UCSD-AML1 (cell line): ENCODE results near the gene DOCK3.
A peak's percentile ranks its signal among the peaks of the same experiment; 100 is the strongest.
"Not testable (repeated sequence)": the region's sequence is repeated elsewhere in the genome, so short reads cannot be mapped to it uniquely, and the experiment has no call there.

Experiments
- DNase-seq: peaks from one replicate; lab custom pipeline; 2025; ENCODE audit not compliant: unreplicated experiment; lab: John Stamatoyannopoulos, UW

Gene DOCK3

DNA sequence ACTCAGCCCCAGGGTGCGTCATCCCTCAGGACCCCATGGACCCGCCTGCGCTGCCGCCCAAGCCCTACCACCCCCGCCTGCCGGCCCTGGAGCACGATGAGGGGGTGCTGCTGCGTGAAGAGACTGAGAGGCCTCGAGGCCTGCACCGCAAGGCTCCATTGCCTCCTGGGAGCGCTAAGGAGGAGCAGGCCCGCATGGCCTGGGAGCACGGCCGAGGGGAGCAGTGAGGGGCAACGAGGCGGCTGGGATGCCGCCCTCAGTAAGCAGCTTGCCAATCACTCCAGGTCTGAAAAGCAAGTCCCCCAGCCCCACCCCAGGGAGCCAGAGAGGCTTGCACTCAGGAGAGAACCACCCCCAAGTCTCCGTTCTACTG is 706.6 kb downstream of the DOCK3 start:
- no peak for DNase-seq

DNA sequence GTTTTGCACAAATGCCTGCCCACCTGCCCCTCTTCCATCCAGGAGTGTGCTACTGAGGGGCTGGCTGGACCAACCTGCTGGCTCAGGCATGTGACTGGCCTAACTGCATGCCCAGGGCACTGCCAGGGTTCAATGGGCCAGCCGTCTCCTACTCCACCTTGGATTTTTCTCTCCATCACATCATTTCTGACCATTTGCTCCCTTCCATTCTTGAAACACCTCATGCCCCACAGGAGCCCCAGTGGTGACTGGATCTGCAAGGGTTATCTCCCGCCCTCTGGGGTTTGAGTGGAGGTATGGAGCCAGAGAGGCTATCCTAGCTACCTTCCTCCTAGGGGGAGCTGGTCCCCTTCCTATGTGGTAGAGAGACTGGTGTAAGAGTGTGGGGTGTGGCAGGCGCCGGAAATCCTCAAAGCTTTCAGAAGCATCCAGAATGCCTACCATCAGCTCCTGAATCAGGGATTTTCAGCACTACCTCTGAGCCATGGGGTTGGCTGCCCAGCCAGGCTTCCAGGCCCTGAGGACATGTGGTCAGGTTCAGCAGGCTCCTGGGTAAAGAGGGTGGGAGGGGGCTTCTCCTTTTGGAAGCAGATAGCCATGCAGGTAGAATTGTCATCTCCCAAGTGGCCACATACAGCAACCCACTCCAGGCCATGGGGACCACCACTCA is 707.5 kb downstream of the DOCK3 start:
- DNase-seq: no peak

DNA sequence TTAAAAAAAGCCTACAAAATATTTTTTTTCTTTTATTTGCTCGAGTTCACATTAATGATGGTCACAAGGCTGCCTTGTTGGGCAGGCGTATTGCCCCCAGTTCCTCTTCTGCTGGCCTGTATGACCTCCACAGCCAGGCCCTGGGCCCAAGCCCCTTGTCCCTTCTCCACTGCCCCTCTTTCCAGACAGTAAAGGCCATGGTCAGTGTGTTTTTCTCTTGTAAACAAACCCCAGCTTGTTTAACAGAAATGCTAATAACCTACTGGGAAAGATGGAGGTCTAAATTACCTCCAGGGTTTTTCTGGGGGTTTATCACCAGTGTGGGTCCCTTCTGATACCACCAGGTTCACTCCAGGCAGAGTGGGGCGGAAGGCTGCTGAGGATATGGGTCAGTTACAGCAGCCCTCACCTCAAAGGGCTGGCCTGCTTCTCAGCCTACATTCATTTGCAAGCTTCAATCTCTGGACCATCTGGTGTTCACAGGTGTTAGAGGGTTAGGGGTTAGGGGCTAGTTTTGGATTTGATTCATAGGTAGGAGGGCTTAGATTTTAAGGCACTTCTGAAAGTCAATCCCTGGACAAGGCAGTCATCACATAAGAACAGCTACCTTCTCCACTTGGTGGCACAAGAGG is 708.3 kb downstream of the DOCK3 start:
- DNase-seq: no peak

DNA sequence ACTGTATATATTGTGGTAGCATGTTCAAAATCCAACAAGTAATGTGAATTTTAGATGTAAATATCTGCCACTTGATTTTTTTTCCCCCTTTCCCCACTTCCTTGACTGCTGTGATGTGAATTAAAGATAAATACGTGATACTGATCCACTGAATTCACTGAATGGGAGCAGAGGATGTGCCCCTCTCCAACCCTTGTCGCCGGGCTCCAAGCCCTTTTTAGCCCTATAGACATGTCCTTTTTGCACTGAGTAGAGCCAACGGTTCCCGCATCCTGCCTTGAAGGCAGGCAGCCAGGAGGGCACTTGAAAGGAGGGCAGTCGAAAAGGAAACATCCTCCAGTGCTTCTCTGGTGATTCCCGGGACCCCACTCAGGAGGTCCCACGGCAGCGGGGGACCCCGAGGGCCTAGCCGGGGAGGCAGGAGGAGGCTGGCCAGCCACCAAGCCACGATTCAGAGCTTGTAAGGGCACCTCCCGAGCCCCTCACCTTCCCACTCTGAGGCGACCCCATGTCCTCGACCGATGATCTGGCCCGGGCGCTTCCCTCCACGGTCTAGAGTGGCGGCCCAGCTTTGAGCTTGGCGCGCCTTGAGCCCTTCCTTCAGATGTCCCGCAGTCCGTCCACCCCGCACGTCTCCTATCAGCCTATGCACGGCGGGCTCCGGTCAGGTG is 709.5 kb downstream of the DOCK3 start:
- peak; percentile 63 for DNase-seq

DNA sequence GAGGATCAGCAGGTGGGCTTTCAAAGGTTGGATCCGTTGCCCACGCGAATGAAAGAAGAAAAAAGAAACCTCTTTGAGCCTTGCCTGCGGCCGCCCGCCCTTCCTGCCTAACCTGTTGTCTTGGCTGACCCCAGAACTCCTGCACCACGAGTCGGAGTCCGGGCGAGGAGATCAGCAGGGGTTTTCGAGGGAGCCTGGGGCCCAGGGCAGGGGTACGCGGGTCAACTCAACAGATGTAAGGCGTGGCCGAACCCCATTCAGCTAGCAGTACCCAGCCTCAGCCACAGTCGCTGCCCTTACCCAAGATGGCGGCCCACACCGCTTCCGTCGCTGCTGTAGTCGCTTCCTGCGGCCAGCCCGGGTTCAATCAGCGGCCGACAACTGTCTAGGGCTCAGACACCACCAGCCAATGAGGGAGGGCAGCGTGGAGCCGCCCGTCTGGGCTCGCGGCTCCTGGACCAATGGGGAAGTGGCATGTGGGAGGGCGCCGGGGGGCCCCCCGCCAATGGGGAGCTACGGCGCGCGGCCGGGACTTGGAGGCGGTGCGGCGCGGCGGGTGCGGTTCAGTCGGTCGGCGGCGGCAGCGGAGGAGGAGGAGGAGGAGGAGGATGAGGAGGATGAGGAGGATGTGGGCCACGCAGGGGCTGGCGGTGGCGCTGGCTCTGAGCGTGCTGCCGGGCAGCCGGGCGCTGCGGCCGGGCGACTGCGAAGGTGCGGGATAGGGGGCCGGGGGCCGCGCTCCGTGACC is 710.2 kb downstream of the DOCK3 start, which contains the start of gene MANF:
MANF (plus strand) TSS at position 566 of the 748 bp plus-strand sequence; CDS start at position 618, 52 bp downstream.
- DNase-seq: peak; percentile 98

DNA sequence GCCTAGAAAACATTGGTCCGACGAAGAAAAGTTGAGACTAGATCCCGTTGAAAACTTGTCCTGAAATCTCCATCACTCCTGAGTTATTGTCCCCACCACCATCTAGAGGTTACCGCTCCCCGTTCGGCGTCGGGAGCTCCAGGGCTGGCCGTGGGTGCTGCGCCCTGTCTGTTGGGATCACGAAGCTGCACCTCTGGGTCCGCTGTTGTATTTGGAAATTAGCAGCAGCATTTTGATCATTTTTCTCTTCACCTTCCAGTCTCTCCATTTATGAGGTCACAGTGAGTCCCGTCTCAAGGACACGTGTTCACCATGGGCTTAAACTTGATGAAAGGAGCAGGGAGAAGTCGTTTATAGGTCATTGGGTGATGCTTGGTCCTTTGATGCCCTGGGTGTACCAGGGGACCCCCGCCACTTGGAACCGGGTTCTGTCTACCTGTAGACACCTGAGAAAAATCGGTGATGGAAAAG is 710.9 kb downstream of the DOCK3 start:
- DNase-seq: no peak

DNA sequence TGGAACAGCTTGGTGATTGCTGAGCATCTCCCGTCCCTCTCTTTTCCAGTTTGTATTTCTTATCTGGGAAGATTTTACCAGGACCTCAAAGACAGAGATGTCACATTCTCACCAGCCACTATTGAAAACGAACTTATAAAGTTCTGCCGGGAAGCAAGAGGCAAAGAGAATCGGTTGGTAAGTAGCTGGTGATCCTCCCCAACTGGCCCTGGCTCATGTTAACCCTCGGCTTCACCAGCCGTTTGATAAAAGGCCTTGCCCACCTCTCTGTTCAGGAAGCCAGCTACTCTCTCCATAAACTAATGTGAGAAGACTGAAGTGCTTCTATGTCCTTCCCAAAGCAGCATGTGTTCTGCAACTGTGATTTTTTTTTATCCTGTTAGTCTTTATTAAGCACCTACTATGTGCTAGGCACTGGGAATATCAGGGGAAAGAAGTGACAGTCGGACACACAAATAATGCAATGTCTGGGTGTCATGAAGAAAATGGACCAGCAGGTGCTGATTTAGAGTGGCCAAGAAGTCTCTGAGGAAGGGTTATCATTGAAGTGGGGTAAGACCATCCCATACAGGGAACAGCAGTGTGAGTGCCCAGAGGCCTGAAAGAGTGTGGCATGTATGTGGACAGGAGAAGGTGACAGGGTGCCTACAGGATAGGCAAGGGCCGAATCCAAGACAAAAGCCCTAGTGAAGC is 711.6 kb downstream of the DOCK3 start:
- DNase-seq: no peak

DNA sequence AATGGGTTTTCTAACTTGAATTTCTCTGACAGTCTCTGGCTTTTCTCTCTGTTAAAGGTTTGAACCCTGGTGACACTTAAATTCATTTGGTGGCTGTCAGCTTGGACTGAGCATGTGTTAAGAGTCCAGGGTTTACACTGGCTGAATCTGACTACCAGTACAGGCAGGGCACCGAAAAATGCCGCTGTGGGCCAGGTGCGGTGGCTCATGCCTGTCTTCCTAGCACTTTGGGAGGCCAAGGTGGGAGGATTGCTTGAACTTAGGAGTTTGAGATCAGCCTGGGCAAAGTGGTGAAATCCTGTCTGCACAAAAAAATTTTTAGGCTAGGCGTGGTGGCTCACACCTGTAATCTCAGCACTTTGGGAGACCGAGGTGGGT is 712.1 kb downstream of the DOCK3 start:
- DNase-seq: no peak

DNA sequence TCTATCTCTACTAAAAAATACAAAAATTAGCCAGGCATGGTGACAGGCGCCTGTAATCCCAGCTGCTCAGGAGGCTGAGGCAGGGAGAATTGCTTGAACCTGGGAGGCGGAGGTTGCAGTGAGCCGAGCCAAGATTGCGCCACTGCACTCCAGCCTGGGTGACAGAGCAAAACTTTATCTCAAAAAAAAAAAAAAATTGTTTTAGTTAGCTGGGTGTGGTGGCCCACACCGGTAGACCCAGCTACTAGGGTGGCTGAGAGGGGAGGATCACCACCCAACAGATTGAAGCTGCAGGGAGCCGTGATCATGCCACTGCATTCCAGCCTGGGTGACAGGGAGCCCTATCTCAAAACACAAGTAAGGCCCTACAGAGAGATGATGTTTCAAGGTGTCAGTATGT is 712.6 kb downstream of the DOCK3 start:
- not testable (repeated sequence) for DNase-seq

DNA sequence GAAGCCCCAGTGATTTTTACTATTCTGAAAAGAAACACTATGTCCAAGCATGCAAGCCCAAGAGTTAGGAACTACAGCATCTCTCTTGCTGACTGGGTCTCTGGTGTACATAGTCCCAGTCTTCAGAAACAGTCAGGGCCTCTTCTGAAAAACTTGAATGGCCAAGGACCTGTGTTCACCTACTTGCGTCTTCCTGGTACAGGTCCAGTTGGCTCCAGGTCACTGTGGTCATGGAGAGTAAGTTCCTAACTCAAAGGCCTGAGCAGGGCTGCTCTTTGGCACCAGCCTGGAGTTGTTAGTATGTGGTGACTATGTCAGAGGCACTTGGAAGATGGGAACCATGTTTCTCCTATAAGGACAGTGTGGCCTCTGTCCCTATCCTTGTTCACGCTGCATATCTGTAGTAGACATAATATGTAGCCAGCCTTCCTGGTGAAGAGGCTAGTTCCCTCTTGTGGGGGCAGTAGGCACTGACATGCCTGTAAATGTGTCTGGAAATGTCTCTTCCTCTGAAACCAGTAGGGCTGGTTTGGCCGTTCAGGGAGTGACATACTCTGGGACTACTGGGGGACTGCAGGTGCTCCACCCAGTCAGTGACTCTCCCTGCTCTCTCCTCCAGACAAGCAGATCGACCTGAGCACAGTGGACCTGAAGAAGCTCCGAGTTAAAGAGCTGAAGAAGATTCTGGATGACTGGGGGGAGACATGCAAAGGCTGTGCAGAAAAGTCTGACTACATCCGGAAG is 713.7 kb downstream of the DOCK3 start:
- no peak for DNase-seq

DNA sequence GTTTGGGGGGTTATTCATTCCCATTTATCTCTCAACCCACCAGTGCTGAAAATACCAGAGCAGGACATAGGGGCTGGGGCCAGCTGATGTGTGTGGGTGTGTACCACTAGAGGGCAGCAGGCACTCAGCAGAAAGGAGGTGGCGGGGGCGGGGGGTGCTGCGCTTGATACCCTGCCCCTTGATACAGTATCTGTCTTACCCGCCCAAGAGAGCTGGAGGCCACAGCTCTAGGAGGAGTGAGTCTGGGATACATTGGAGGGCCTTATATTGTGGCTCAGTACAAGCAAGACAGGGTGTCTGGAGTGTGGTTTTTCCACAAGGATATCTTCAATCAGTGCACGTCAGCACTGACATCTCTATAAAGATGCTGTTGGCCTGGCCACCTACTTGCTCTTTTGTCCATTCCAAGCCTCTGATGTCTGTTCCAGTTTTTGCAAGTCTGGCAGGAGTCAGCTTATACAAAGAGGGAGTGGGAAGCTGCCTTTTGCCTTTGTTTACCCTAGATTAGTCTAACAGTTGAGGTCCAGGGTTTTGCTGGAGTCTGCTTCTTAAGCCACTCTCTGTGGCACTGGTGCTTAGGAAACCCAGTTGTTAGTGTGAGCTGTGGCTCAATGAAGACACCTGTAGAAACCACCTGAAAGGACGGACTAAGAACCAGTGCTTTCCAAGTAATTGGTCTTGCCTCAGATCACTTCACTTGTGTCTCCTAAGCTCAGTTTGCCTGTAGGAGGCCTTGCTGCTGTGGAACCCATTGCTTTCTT is 714.9 kb downstream of the DOCK3 start:
- peak; percentile 49 for DNase-seq

DNA sequence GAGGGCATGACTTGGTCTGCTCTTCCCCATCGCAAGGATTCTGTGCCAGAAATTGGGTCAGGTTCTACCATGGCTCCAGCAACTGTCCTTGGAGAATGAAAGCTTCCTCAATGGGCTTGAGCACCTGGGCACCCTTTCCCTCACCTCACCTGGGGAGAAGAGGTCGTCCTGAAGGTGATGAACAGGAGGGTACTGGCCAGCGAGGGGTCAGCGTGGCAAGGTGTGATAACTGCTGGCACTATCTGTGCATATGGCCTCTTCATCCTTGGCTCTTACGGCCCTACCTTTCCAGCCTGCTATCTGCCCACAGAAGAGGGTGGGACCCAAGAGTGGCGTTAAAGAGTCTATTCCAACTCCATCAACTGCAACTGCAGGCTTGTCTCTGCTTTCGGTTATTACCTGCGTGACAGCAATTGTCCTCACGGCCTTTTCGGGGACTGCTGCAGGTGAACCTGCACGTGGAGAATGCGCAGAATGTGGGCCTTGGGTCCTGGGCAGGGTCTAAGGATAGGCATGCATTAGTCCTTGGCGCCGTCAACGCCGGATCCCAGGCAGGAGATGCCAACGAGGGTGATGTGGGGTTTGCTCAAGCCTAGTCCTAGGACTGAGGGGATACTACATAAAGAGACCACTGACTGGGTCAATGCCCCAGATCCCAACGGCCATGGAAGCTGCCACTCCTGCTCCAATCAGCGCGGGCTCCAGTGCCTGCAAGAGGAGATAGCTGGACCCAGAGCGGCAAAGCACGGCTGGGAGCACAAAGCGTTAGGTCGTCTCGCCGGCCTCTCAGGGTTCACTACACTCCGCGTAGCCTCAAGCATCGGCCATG is 715.7 kb downstream of the DOCK3 start:
- no peak for DNase-seq

DNA sequence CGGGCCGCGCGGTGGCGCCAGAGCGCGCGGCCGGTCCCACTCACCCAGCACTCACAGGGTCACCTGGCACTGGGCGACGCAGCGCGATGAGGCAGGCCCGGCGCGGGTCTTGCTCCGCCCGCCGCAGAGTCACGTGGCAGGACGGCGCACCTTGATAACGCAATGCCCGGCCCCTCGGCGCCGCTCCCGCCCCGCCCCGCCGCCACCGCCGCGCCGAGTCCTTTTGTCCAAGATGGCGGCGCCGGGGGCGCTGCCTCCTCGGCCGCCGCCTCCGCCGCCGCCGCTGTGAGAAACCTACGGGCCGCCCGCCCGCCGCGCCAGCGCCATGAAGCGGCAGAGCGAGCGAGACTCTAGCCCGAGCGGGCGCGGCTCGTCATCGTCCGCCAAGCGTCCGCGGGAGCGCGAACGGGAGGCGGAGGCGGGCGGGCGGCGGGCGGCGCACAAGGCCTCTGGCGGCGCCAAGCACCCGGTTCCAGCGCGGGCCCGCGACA is 716.4 kb downstream of the DOCK3 start, which contains the start of gene RBM15B:
RBM15B (plus strand) TSS at position 211 of the 491 bp plus-strand sequence; CDS start at position 326, 115 bp downstream.
- DNase-seq: peak; percentile 98

DNA sequence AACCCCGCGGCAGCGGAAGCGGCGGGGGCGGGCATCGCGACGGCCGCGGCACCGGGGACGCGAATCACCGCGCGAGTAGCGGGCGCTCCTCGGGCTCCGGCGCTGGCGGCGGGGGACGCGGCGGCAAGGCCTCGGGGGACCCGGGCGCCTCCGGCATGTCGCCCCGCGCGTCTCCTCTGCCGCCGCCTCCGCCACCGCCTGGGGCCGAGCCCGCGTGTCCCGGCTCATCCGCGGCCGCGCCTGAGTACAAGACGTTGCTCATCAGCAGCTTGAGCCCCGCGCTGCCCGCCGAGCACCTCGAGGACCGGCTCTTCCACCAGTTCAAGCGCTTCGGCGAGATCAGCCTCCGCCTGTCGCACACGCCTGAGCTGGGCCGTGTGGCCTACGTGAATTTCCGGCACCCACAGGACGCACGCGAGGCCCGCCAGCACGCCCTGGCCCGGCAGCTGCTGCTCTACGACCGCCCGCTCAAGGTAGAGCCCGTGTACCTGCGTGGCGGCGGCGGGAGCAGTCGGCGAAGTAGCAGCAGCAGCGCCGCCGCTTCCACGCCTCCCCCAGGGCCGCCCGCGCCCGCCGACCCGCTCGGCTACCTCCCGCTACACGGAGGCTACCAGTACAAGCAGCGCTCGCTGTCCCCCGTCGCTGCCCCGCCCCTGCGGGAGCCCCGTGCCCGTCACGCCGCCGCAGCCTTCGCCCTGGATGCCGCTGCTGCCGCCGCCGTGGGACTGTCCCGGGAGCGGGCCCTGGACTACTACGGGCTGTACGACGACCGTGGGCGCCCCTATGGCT is 717.0 kb downstream of the DOCK3 start:
- no peak for DNase-seq

DNA sequence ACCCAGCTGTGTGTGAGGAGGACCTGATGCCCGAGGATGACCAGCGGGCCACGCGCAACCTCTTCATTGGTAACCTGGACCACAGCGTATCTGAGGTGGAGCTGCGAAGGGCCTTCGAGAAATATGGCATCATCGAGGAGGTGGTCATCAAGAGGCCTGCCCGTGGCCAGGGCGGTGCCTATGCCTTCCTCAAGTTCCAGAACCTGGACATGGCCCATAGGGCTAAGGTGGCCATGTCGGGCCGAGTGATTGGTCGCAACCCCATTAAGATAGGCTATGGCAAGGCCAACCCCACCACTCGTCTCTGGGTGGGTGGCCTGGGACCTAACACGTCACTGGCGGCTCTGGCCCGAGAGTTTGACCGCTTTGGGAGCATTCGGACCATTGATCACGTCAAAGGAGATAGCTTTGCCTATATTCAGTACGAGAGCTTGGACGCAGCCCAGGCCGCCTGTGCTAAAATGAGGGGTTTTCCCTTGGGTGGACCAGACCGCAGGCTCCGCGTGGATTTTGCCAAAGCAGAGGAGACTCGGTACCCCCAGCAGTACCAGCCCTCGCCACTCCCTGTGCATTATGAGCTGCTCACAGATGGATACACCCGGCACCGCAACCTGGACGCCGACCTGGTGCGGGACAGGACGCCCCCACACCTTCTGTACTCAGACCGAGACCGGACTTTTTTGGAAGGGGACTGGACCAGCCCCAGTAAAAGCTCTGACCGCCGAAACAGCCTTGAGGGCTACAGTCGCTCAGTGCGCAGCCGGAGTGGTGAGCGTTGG is 717.8 kb downstream of the DOCK3 start:
- no peak for DNase-seq

DNA sequence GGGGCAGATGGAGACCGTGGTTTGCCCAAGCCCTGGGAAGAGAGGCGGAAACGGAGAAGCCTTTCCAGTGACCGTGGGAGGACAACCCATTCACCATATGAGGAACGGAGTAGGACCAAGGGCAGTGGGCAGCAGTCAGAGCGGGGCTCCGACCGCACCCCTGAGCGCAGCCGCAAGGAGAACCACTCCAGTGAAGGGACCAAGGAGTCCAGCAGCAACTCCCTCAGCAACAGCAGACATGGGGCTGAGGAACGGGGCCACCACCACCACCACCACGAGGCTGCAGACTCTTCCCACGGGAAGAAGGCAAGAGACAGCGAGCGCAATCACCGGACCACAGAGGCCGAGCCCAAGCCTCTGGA is 718.4 kb downstream of the DOCK3 start:
- DNase-seq: no peak

DNA sequence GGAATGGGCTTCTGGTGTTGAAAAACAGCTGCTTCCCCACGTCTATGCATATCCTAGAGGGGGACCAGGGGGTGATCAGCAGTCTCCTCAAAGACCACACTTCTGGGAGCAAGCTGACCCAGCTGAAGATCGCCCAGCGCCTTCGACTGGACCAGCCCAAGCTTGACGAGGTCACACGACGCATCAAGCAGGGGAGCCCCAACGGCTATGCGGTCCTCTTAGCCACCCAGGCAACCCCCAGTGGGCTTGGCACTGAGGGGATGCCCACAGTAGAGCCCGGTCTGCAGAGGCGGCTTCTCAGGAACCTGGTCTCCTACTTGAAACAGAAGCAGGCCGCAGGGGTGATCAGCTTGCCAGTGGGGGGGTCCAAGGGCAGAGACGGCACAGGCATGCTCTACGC is 718.8 kb downstream of the DOCK3 start:
- no peak for DNase-seq
